Neural crest cell (in vitro differentiated cells): ENCODE results near the gene SPSB3. TPM values are rescaled to one million over a fixed set of nuclear protein-coding genes. Genes with fewer than 3 reads are reported as not detected.

Experiments
- DNase-seq: peaks from one replicate; pipeline ENCODE4 v3.0.0; 2021; ENCODE audit warnings: low read depth, mixed read lengths, low spot score
- H3K27ac Mint-ChIP-seq: one replicate; pipeline ENCODE4 v1.8.0; 2021; ENCODE audit warnings: mild to moderate bottlenecking, mixed read lengths; ENCODE audit not compliant: unreplicated experiment
- H3K27me3 Mint-ChIP-seq: 2 replicates; pipeline ENCODE4 v1.8.0; 2021; ENCODE audit warnings: low read depth, mild to moderate bottlenecking, mixed read lengths
- H3K36me3 Mint-ChIP-seq: 2 replicates; pipeline ENCODE4 v1.8.0; 2021; ENCODE audit warnings: low read depth, mild to moderate bottlenecking, mixed read lengths
- H3K4me1 Mint-ChIP-seq: 2 replicates; pipeline ENCODE4 v1.8.0; 2021; ENCODE audit warnings: mixed read lengths
- H3K4me3 Mint-ChIP-seq: one replicate; pipeline ENCODE4 v1.8.0; 2021; ENCODE audit warnings: mild to moderate bottlenecking, mixed read lengths
- H3K9me3 Mint-ChIP-seq: 2 replicates; pipeline ENCODE4 v1.8.0; 2021; ENCODE audit warnings: mixed read lengths
- total RNA-seq: library from RNA; stranded (reverse); gene quantifications from 2 replicates; pipeline ENCODE4 v1.2.1, GENCODE V29; 2021
- TF ChIP-seq, protein P1 (sequence below): fragments of 200-600 bp; sonication (generic); conservative IDR thresholded peaks from 2 replicates; pipeline ENCODE4 v1.5.0; 2021; ENCODE audit warnings: antibody characterized with exemption, mild to moderate bottlenecking

Gene SPSB3
- total RNA-seq, 1 donor from 2014 or later: 23.8 TPM

DNA sequence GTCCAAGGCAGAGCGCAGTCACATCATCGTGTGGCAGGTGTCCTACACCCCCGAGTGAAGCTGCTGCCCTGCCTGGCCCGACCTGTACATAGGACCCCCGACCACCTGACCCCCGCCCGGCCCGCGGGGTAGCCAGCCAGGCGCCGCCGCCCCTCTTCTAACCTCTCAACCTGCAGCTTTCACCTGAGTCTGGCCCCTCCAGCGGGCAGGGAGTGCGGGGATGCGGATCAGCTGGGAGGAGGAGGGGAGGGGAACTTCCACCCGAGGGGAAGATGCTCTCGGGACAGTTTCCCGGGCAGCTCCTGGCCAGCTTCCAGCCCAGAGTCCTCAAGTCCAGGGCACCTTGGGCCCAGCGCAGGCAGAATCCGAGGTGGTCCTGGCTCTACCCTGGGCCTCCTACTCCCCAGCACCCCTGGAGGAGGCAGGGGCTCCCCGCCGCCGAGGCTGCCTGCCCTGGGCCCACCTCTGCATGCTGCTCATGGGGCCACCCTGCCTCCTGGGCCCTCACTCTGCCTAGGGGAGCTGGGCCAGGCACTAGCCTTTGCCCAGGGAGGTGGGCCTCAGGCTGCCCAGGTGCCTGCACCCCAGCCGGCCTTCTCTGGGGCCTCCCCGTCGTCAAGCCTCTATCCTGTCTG, 13.5 kb downstream of the SPSB3 start:
- Mint-ChIP-seq H3K36me3 (peaks cover 6% of the 10 kb centered on the region), H3K4me3 (peak overlapping the region; percentile 85), H3K9me3 (no peaks in the 10 kb centered on the region), H3K27me3 (peaks cover 6% of the 10 kb centered on the region), H3K4me1 (peaks cover 8% of the 10 kb centered on the region), H3K27ac (no peak overlapping the region)
- DNase-seq: no peak
- TF ChIP-seq, protein P1, sequence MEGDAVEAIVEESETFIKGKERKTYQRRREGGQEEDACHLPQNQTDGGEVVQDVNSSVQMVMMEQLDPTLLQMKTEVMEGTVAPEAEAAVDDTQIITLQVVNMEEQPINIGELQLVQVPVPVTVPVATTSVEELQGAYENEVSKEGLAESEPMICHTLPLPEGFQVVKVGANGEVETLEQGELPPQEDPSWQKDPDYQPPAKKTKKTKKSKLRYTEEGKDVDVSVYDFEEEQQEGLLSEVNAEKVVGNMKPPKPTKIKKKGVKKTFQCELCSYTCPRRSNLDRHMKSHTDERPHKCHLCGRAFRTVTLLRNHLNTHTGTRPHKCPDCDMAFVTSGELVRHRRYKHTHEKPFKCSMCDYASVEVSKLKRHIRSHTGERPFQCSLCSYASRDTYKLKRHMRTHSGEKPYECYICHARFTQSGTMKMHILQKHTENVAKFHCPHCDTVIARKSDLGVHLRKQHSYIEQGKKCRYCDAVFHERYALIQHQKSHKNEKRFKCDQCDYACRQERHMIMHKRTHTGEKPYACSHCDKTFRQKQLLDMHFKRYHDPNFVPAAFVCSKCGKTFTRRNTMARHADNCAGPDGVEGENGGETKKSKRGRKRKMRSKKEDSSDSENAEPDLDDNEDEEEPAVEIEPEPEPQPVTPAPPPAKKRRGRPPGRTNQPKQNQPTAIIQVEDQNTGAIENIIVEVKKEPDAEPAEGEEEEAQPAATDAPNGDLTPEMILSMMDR: no peak

DNA sequence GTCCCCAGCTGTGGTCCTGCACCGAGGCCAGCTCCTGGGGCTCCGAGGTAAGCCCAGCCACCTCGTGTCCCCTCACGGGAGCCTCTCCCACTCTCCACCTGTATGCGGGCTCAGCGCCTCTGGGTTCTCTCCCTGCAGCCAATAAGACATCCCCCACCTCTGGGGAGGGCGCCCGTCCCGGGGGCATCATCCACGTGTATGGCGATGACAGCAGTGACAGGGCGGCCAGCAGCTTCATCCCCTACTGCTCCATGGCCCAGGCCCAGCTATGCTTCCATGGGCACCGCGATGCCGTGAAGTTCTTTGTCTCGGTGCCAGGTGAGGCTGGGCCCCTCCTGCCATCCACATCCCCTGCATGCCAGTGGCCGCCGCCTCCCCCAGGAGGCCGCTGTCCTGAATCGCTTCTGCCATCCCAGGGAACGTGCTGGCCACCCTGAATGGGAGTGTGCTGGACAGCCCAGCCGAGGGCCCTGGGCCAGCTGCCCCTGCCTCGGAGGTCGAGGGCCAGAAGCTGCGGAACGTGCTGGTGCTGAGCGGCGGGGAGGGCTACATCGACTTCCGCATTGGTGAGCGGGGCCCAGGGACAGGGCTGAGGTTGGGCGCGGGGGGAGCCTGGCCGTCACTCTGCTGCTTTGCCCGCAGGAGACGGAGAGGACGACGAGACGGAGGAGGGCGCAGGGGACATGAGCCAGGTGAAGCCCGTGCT, 14.2 kb downstream of the SPSB3 start:
- peaks cover 8% of the 10 kb centered on the region for H3K4me1 Mint-ChIP-seq
- H3K36me3 Mint-ChIP-seq: peaks cover 6% of the 10 kb centered on the region
- no peaks in the 10 kb centered on the region for H3K9me3 Mint-ChIP-seq
- H3K27me3 Mint-ChIP-seq: peaks cover 6% of the 10 kb centered on the region
- DNase-seq: no peak
- H3K27ac Mint-ChIP-seq: no peak overlapping the region
- TF ChIP-seq, protein P1: no peak
- peak overlapping the region; percentile 47 for H3K4me3 Mint-ChIP-seq

DNA sequence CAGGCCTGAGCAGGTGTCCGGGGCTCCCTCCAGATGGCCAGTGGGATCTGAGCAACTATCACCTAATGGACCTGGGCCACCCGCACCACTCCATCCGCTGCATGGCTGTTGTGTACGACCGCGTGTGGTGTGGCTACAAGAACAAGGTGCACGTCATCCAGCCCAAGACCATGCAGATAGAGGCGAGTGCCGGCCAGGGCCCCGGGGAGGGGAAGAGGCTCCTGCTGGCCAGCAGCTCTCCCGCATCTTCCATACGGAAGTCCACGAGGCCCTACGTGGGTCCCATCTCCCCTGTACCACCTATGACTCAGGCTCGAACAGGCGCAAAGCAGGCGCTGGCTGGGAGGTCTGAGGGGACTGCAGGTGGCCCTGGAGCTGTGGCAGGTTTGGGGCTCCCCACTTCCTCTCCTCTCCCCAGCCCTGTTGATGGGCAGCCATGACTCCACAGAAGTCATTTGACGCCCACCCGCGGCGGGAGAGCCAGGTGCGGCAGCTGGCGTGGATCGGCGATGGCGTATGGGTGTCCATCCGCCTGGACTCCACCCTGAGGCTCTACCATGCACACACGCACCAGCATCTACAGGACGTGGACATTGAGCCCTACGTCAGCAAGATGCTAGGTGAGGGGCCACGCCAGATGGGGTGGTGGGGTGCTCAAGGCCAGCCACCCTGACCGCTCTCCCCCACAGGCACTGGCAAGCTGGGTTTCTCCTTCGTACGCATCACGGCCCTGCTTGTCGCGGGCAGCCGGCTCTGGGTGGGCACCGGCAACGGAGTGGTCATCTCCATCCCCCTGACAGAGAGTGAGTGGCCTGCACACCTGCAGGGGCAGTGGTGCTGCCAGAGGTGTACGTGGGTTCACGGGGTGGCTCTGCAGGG, 15.0 kb downstream of the SPSB3 start:
- Mint-ChIP-seq H3K27ac (no peak overlapping the region), H3K27me3 (peaks cover 6% of the 10 kb centered on the region), H3K4me3 (peak overlapping the region; percentile 69), H3K36me3 (peaks cover 6% of the 10 kb centered on the region), H3K9me3 (no peaks in the 10 kb centered on the region), H3K4me1 (peaks cover 7% of the 10 kb centered on the region)
- DNase-seq: no peak
- TF ChIP-seq, protein P1: no peak

DNA sequence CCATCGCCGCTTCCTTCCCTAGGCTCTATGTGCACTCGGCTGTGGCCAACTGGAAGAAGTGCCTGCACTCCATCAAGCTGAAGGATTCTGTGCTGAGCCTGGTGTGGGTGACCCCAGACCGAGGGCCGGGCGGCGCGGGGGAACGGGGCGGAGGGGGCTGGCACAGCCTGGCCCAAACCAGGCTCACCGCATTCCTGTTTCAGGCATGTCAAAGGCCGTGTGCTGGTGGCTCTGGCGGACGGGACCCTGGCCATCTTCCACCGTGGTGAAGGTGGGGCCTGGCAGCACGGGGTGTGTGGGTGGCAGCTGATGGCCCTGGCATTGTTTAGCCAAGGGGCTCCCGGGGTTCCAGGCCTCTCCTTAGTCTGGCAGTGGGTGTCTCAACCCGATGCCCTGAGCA, 15.7 kb downstream of the SPSB3 start:
- Mint-ChIP-seq H3K9me3 (no peaks in the 10 kb centered on the region), H3K27ac (no peak overlapping the region), H3K4me3 (peak overlapping the region; percentile 69), H3K4me1 (peaks cover under 1% of the 10 kb centered on the region), H3K36me3 (no peaks in the 10 kb centered on the region), H3K27me3 (peaks cover 3% of the 10 kb centered on the region)
- TF ChIP-seq, protein P1: no peak
- no peak for DNase-seq

DNA sequence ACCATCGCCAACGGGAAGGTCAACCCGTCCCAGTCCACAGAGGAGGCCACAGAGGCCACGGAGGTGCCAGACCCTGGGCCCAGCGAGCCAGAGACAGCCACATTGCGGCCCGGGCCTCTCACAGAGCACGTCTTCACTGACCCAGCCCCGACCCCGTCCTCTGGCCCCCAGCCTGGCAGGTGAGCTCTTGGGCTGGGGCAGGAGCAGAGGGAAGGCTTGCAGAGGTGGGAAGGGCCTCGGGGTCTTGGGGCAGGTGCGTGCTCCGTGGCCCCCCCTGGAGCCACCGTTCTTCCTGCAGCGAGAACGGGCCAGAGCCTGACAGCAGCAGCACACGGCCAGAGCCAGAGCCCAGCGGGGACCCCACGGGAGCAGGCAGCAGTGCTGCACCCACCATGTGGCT, 16.1 kb downstream of the SPSB3 start:
- H3K4me1 Mint-ChIP-seq: no peaks in the 10 kb centered on the region
- no peaks in the 10 kb centered on the region for H3K9me3 Mint-ChIP-seq
- peak overlapping the region; percentile 23 for H3K4me3 Mint-ChIP-seq
- TF ChIP-seq, protein P1: no peak
- H3K27me3 Mint-ChIP-seq: peaks cover 3% of the 10 kb centered on the region
- peaks cover 1% of the 10 kb centered on the region for H3K36me3 Mint-ChIP-seq
- no peak overlapping the region for H3K27ac Mint-ChIP-seq
- no peak for DNase-seq
